K562 (cell line): ENCODE results near the gene AKAP3. TPM values are rescaled to one million over a fixed set of nuclear protein-coding genes. Genes with fewer than 3 reads are reported as not detected.

Experiments used
- ATAC-seq: fragments of 200-7000 bp; cut with Tn5 transposase; 3 replicates; pipeline ENCODE4 v1.9.1; 2020; ENCODE audit warnings: moderate library complexity
- BruUV-seq: library from RNA; stranded (reverse); fragments of 400-500 nt; replicated peaks from 2 replicates; lab custom pipeline; 2021; lab: Mats Ljungman, UMichigan
- CTCF ChIA-PET: fragments of 300-600 bp; formaldehyde crosslinking; extraction: SDS; loops from one replicate; lab custom pipeline; 2021; ENCODE audit warnings: low intra/inter-chr PET ratio; lab: Yijun Ruan, JAX
- POLR2A ChIA-PET: fragments of 300-600, 350-650 bp; sonication (Branson Sonifier 250); formaldehyde crosslinking; extraction: SDS; loops from one replicate; lab custom pipeline; 2021; ENCODE audit warnings: antibody characterized with exemption, inconsistent platforms; lab: Yijun Ruan, JAX
- DNase-seq, 4 experiments: peaks; one replicate each; pipeline versions ENCODE4 v3.0.0 to v3.0.0-alpha.2; 2011 to 2018; ENCODE audit warnings: low spot score in 3 of 4, mixed read lengths in 3 of 4; ENCODE audit errors: extremely low read depth in 1 of 4
- FAIRE-seq: peaks from 2 replicates; lab custom pipeline; 2011; peaks lifted over from hg19 to GRCh38; lab: Jason Lieb, UNC
- H2AFZ ChIP-seq: 2 replicates; pipeline ENCODE4 v1.6.0; 2011; ENCODE audit warnings: low read depth, low read length, control low read depth, inconsistent platforms
- H3K27ac ChIP-seq: fragments of 200-600 bp; 3 replicates; pipeline ENCODE4 v1.8.0; 2011; ENCODE audit warnings: low read depth, mild to moderate bottlenecking, control low read depth, inconsistent platforms, low read length, moderate library complexity, mixed read lengths; ENCODE audit errors: extremely low read depth
- H3K27me3 ChIP-seq, 2 experiments: fragments of 300-600 bp in 1 of 2; 2 replicates in 1 of 2; 3 replicates in 1 of 2; pipeline versions ENCODE4 v1.6.0 to v1.8.0; 2011; ENCODE audit warnings: inconsistent platforms in 2 of 2, low read length in 2 of 2, mild to moderate bottlenecking in 1 of 2, mixed read lengths in 1 of 2, moderate library complexity in 1 of 2; ENCODE audit not compliant: control insufficient read depth in 2 of 2, insufficient read depth in 2 of 2
- H3K36me3 ChIP-seq: fragments of 300-600 bp; 3 replicates; pipeline ENCODE4 v1.8.0; 2011; ENCODE audit warnings: mild to moderate bottlenecking, low read length, inconsistent platforms; ENCODE audit not compliant: control insufficient read depth, insufficient read depth
- H3K4me1 ChIP-seq, 2 experiments: fragments of 200-600 bp in 1 of 2; replicated peaks in 1 of 2; 2 replicates in 1 of 2; 3 replicates in 1 of 2; pipeline versions ENCODE4 v1.5.1 to v1.8.0; 2011; ENCODE audit warnings: inconsistent platforms in 2 of 2, low read length in 2 of 2, mild to moderate bottlenecking in 1 of 2, mixed read lengths in 1 of 2, moderate library complexity in 1 of 2; ENCODE audit not compliant: control insufficient read depth in 2 of 2, insufficient read depth in 2 of 2
- H3K4me2 ChIP-seq: 2 replicates; pipeline ENCODE4 v1.6.1; 2011; ENCODE audit warnings: low read length, control low read depth, inconsistent platforms, mixed read lengths; ENCODE audit not compliant: insufficient read depth
- H3K4me3 ChIP-seq: fragments of 200-600 bp; sonication (generic), shearing (Covaris generic); 2 replicates; pipeline ENCODE4 v1.5.1; 2016; ENCODE audit warnings: control low read depth, inconsistent platforms
- H3K79me2 ChIP-seq: fragments of 200-600 bp; 3 replicates; pipeline ENCODE4 v1.8.0; 2011; ENCODE audit warnings: low read length, inconsistent platforms; ENCODE audit not compliant: control insufficient read depth, insufficient read depth
- H3K9ac ChIP-seq, 2 experiments: 2 replicates each; pipeline versions ENCODE4 v1.6.0 to v1.6.1; 2011; ENCODE audit warnings: low read depth in 2 of 2, low read length in 2 of 2, control low read depth in 1 of 2, inconsistent platforms in 1 of 2, mild to moderate bottlenecking in 1 of 2, mixed read lengths in 1 of 2; ENCODE audit not compliant: insufficient read depth in 1 of 2
- H3K9me1 ChIP-seq: one replicate; pipeline ENCODE4 v1.6.0; 2011; ENCODE audit warnings: inconsistent platforms, mild to moderate bottlenecking, low read length, moderate library complexity; ENCODE audit not compliant: control insufficient read depth, insufficient read depth
- H3K9me3 ChIP-seq: replicated peaks from 2 replicates; pipeline ENCODE4 v1.5.1; 2011; ENCODE audit warnings: low read depth, low read length, inconsistent platforms; ENCODE audit not compliant: control insufficient read depth, insufficient read depth
- H4K20me1 ChIP-seq: replicated peaks from 2 replicates; pipeline ENCODE4 v1.6.1; 2011; ENCODE audit warnings: low read length, inconsistent platforms, mixed read lengths; ENCODE audit not compliant: control insufficient read depth, insufficient read depth
- BHLHE40 ChIP-seq: IDR thresholded peaks from 2 replicates; pipeline ENCODE4 v1.6.1; 2011; ENCODE audit warnings: low read length, improper control_type of control experiment
- EWSR1 ChIP-seq: fragments of 450-650 bp; IDR thresholded peaks from 2 replicates; pipeline ENCODE4 v1.6.1; 2018; ENCODE audit warnings: borderline replicate concordance, mild to moderate bottlenecking, low read depth, moderate library complexity; ENCODE audit not compliant: partially characterized antibody
- WGBS: fragments of 100-300 bp; shearing (Covaris generic); methylation state at CpG from one replicate; pipeline ENCODE4 v1.1.6; 2016; ENCODE audit warnings: low coverage, mixed read lengths; ENCODE audit not compliant: insufficient coverage; ENCODE audit errors: missing lambda C conversion rate; 5-methylcytosine and 5-hydroxymethylcytosine counted together
- in situ Hi-C: fragments of 300-500 bp; cut with MboI; formaldehyde crosslinking; loops from 4 replicates; pipeline ENCODE4 v1.15.0; 2018; ENCODE audit warnings: inconsistent platforms, mixed read lengths
- intact Hi-C: fragments of 100-400 bp; cut with micrococcal nuclease; formaldehyde crosslinking; loops from 2 replicates; pipeline ENCODE4 v1.14.2; 2022
- polyA plus RNA-seq, 8 experiments: library from polyadenylated mRNA; depleted of rRNA in 4 of 8; stranded (reverse) in 5 of 8; unstranded in 3 of 8; fragments of >200 nt; fragmentation: Nextera tagmentation in 2 of 8; fragmentation: Illumina TruSeq in 1 of 8; extraction: Ambion mirVana in 2 of 8; extraction: Trizol in 1 of 8; gene quantifications; 2 replicates each; pipeline versions ENCODE4 v1.2.1 to v1.2.3, GENCODE V29; 2011 to 2014; ENCODE audit warnings: inconsistent platforms in 1 of 8, missing spikeins in 1 of 8
- total RNA-seq, 7 experiments: library from RNA; depleted of rRNA in 6 of 7; stranded (reverse); fragments of >200 nt in 6 of 7; fragmentation: Illumina TruSeq in 2 of 7; extraction: Trizol in 2 of 7; gene quantifications; 2 replicates each; pipeline versions ENCODE4 v1.2.1 to v1.2.3, GENCODE V29; 2011 to 2021; ENCODE audit warnings: low replicate concordance in 1 of 7
- TF ChIP-seq, protein P1 (sequence below): sonication (generic); IDR thresholded peaks from 2 replicates; pipeline ENCODE4 v1.6.1; 2016

Gene AKAP3
- total and polyA plus RNA-seq, 9 of the 15 experiments (the other 6 are each of a cell fraction or from before 2014, with no cell fraction given): 0.17 to 2.8 (median 0.43) TPM

DNA sequence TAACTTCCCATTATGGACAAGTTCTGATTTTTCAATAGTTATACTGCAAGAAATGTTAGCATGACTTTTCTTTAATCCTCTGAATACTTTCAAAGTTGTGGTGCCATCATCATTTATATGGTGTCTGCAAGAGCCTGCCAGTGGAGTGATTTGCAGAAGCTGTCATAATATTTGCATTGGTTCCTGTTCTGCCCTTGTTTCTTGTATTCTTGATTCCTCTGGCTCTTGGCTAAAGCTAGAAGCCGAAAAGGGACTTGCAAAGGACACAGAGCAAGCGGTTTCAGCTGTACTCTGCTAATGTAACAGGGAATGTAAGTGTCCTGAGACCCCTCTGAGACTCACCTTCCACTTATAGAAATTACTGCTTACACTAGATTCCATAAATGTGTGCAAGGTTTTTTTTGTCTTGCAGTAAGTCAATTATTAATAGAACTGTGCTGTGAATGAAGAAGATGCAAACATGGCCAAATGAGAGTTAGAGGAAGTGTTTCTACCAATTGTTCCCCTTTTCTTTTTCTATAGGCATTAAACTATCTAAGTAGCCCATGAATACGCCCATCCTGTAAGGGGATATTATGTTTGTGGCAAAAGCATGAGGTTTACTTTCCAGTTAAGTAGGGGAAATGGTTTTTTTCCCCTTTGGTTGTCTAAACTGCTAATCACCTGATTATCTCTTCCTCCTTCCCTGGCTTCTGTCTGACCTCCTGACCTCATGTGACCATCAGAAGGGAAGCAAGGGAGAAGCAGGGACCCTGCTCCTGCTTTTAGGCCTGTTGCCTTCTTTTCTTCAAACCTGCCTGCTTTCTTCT lies 81.6 kb downstream of the AKAP3 start:
- no peaks in the 10 kb centered on the region for H3K27me3 ChIP-seq
- H3K4me3 ChIP-seq: no peak overlapping the region
- H4K20me1 ChIP-seq: no peaks in the 10 kb centered on the region
- POLR2A ChIA-PET: no interaction called here
- no peaks in the 10 kb centered on the region for H3K9me3 ChIP-seq
- intact Hi-C loops (no loop called here), in situ Hi-C loops (no loop called here)
- H3K27ac ChIP-seq: no peak overlapping the region
- DNase-seq: peak in 1 of 4 experiments; percentile 25
- peaks cover 9 to 14% of the 10 kb centered on the region in 2 experiments; a peak in 4 of 5 replicates for H3K4me1 ChIP-seq
- FAIRE-seq: no peak
- no peak overlapping the region for H3K4me2 ChIP-seq
- WGBS: 55% methylated on average over 3 of the region's 3 CpGs
- no peak for ATAC-seq
- TF ChIP-seq EWSR1 (no peak), BHLHE40 (peak; percentile 69)
- TF ChIP-seq, protein P1, sequence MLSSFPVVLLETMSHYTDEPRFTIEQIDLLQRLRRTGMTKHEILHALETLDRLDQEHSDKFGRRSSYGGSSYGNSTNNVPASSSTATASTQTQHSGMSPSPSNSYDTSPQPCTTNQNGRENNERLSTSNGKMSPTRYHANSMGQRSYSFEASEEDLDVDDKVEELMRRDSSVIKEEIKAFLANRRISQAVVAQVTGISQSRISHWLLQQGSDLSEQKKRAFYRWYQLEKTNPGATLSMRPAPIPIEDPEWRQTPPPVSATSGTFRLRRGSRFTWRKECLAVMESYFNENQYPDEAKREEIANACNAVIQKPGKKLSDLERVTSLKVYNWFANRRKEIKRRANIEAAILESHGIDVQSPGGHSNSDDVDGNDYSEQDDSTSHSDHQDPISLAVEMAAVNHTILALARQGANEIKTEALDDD: peak; percentile 56; the same call in 1 of the 2 replicates
- CTCF ChIA-PET: no interaction called here
- no peak overlapping the region for H3K9ac ChIP-seq
- no TSS peak for BruUV-seq
- no peaks in the 10 kb centered on the region for H3K9me1 ChIP-seq
- H3K79me2 ChIP-seq: no peaks in the 10 kb centered on the region
- no peak overlapping the region for H2AFZ ChIP-seq
- no peaks in the 10 kb centered on the region for H3K36me3 ChIP-seq
